ENCODE data around the gene ADAMTS9. TPM values are rescaled to one million over a fixed set of nuclear protein-coding genes. Genes with fewer than 3 reads are reported as not detected.

ADAMTS9 gene
- polyA plus RNA-seq, 2 of the 4 experiments (the other 2 are of a cell fraction), result 0.34 to 1.1 TPM

Small RNA genes within 50 kb of the gene (small RNA-seq; reads per million reads assigned to genes)
- 0 to 0.26 (median 0) reads per million in 6 experiments for gene RNU6-739P
